Upper lobe of right lung (tissue), 1 donor: Measurements from ENCODE around the gene CTBP2. TPM values are rescaled to one million over a fixed set of nuclear protein-coding genes. Genes with fewer than 3 reads are reported as not detected.
A peak's percentile ranks its signal among the peaks of the same experiment; 100 is the strongest.

ENCODE experiments used
- ATAC-seq: fragments of 200-7000 bp; cut with Tn5 transposase; one replicate; pipeline ENCODE4 v1.9.1; 2020; ENCODE audit warnings: mild to moderate bottlenecking, moderate library complexity
- DNase-seq: peaks from one replicate; pipeline ENCODE4 v3.0.0-alpha.2; 2020
- H3K27ac ChIP-seq: fragments of 200-600 bp; one replicate; pipeline ENCODE4 v1.8.0; 2022
- H3K27me3 ChIP-seq: fragments of 200-600 bp; one replicate; pipeline ENCODE4 v1.8.0; 2022; ENCODE audit warnings: mild to moderate bottlenecking
- H3K36me3 ChIP-seq: fragments of 200-600 bp; one replicate; pipeline ENCODE4 v1.8.0; 2022
- H3K4me1 ChIP-seq: fragments of 200-600 bp; one replicate; pipeline ENCODE4 v1.8.0; 2022
- H3K4me3 ChIP-seq: fragments of 200-600 bp; one replicate; pipeline ENCODE4 v1.8.0; 2022; ENCODE audit warnings: mild to moderate bottlenecking
- H3K9me3 ChIP-seq: fragments of 200-600 bp; one replicate; pipeline ENCODE4 v1.8.0; 2022
- CTCF ChIP-seq: fragments of 200-600 bp; IDR thresholded peaks from one replicate; pipeline ENCODE4 v1.8.0; 2022; ENCODE audit warnings: antibody characterized with exemption
- intact Hi-C: fragments of 100-400 bp; cut with DNase I; formaldehyde crosslinking; loops from one replicate; pipeline ENCODE4 v1.11.0; 2022
- total RNA-seq: library from RNA; stranded (reverse); fragmentation: NEBNext Ultra II Directional; extraction: Animal tissue kit (Norgen Biotek cat#: 25700); gene quantifications from one replicate; pipeline ENCODE4 v1.2.1, GENCODE V29; 2021
- donor health status: DM: no; HTN: yes; CAD: no; lungs with severe emphysema.

CTBP2 gene
- total RNA-seq, 1 donor from 2014 or later, result 66.7 TPM

- intact Hi-C loops, result loop anchor here (10.0 kb wide), 1 partner anchor 105 kb away; no protein-coding TSS in a partner anchor
- no peak for TF ChIP-seq CTCF
These were observed 854 bp downstream of the CTBP2 start for GRCh38 chr10:125159486-125159931.

GRCh38 chr10:125158601-125159485 lies 1.5 kb downstream of the CTBP2 start:
- Histone ChIP-seq H3K27ac (peak overlapping the region; percentile 91), H3K36me3 (no peaks in the 10 kb centered on the region), H3K9me3 (no peaks in the 10 kb centered on the region), H3K4me3 (peak overlapping the region; percentile 71), H3K27me3 (no peaks in the 10 kb centered on the region), H3K4me1 (peaks cover 48% of the 10 kb centered on the region)
- DNase-seq (peak; percentile 84), ATAC-seq (peak; percentile 61)
- intact Hi-C loops, result loop anchor here (10.0 kb wide), 1 partner anchor 104 kb away; no protein-coding TSS in a partner anchor
- no peak for TF ChIP-seq CTCF

More at GRCh38 chr10:125159486-125159931, 854 bp downstream of the CTBP2 start:
- Histone ChIP-seq H3K36me3 (no peaks in the 10 kb centered on the region), H3K4me1 (peaks cover 41% of the 10 kb centered on the region), H3K27me3 (no peaks in the 10 kb centered on the region), H3K4me3 (peak overlapping the region; percentile 71), H3K27ac (peak overlapping the region; percentile 91), H3K9me3 (no peaks in the 10 kb centered on the region)
- ATAC-seq (no peak), DNase-seq (peak; percentile 79)

GRCh38 chr10:125158275-125158600 lies 2.1 kb downstream of the CTBP2 start:
- Histone ChIP-seq H3K27ac (peak overlapping the region; percentile 91), H3K4me1 (peaks cover 54% of the 10 kb centered on the region)
- intact Hi-C loops, result loop anchor here (10.0 kb wide), 1 partner anchor 103 kb away; no protein-coding TSS in a partner anchor

GRCh38 chr10:125157505-125157904 lies 2.9 kb downstream of the CTBP2 start:
- ATAC-seq (no peak), DNase-seq (no peak)
- peak overlapping the region; percentile 91 for H3K27ac ChIP-seq
- TF ChIP-seq CTCF, result no peak
- peak overlapping the region; percentile 71 for H3K4me3 ChIP-seq
- no peaks in the 10 kb centered on the region for H3K36me3 ChIP-seq
- intact Hi-C loops, result loop anchor here (10.0 kb wide), 1 partner anchor 103 kb away; no protein-coding TSS in a partner anchor
- H3K27me3 ChIP-seq, result no peaks in the 10 kb centered on the region
- H3K4me1 ChIP-seq, result peaks cover 61% of the 10 kb centered on the region
- no peaks in the 10 kb centered on the region for H3K9me3 ChIP-seq

More at GRCh38 chr10:125158275-125158600, 2.1 kb downstream of the CTBP2 start:
- H3K36me3 ChIP-seq, result no peaks in the 10 kb centered on the region
- TF ChIP-seq CTCF, result no peak
- DNase-seq (no peak), ATAC-seq (no peak)
- no peaks in the 10 kb centered on the region for H3K9me3 ChIP-seq
- no peaks in the 10 kb centered on the region for H3K27me3 ChIP-seq
- H3K4me3 ChIP-seq, result peak overlapping the region; percentile 71

GRCh38 chr10:125156739-125157480 lies 3.5 kb downstream of the CTBP2 start:
- Histone ChIP-seq H3K4me3 (peak overlapping the region; percentile 71), H3K36me3 (no peaks in the 10 kb centered on the region), H3K9me3 (no peaks in the 10 kb centered on the region), H3K4me1 (peaks cover 64% of the 10 kb centered on the region), H3K27ac (peak overlapping the region; percentile 91), H3K27me3 (no peaks in the 10 kb centered on the region)
- DNase-seq (no peak), ATAC-seq (no peak)
- no peak for TF ChIP-seq CTCF
- intact Hi-C loops, result loop anchor here (10.0 kb wide), 1 partner anchor 102 kb away; no protein-coding TSS in a partner anchor
